Brain microvascular endothelial cell (primary cell): Measurements from ENCODE around the gene RPS2.
"Not testable (repeated sequence)": the region's sequence is repeated elsewhere in the genome, so short reads cannot be mapped to it uniquely, and the experiment has no call there.

Source experiments
- DNase-seq: peaks from one replicate; pipeline ENCODE4 v3.0.0-alpha.2; 2020
- H3K27ac ChIP-seq: fragments of 250-450 bp; sonication (Bioruptor Pico); 2 replicates; pipeline ENCODE4 v1.5.1; 2020; ENCODE audit warnings: mild to moderate bottlenecking, moderate library complexity
- H3K27me3 ChIP-seq: fragments of 250-450 bp; sonication (Bioruptor Pico); replicated peaks from 2 replicates; pipeline ENCODE4 v1.5.1; 2020; ENCODE audit warnings: mild to moderate bottlenecking
- H3K36me3 ChIP-seq: fragments of 250-450 bp; sonication (Bioruptor Pico); replicated peaks from 2 replicates; pipeline ENCODE4 v1.5.1; 2020; ENCODE audit warnings: mild to moderate bottlenecking
- H3K4me3 ChIP-seq: 2 replicates; pipeline ENCODE4 v1.5.1; 2011; ENCODE audit warnings: low read depth, mild to moderate bottlenecking, control low read depth, low read length, moderate library complexity
- in situ Hi-C: cut with HindIII; loops from 2 replicates; pipeline ENCODE4 v1.10.0; 2017; ENCODE audit warnings: low sequenced_read_pairs, low pct_ligation_motif_present
- TF ChIP-seq, protein P1 (sequence below): IDR thresholded peaks from 2 replicates; pipeline ENCODE4 v1.5.1; 2011; ENCODE audit warnings: low read depth, mild to moderate bottlenecking, moderate library complexity, low read length, control low read depth, inconsistent platforms; ENCODE audit errors: missing control alignments

Gene RPS2

DNA sequence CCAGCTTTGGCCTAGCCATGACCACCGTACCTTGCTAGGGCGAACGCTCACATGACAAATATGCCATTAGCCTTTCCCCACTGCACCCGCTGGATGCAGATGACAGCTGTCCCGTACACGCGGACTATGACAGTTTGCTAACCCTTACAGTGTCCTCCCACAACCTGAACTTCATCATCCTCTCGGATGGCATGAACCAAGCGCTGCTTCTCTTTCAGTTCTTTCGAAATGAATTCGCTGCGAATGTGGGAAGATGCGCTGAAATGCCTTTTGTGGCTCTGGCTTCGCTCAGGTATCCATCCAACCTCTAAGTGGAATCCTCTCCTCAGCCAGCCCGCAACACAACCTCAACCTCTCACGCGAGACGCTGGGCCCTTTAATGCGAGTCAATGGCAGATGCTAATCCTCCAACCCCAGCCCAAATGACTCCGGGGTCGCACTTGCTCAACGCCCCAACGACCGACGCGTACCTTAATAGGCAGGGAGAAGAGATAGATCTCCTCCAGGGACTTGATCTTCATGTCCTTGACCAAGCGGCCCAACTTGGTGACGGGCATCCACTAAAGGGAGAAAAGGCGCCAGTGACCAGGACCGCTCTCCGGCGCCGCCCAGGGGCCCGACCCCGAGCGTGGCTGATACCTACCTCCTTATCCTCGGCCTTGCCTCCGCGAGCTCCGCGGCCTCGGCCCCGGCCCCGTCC is 670 bp downstream of the RPS2 start:
- peak overlapping the region; percentile 88 for H3K27ac ChIP-seq
- H3K27me3 ChIP-seq = no peaks in the 10 kb centered on the region
- peak overlapping the region; percentile 93 for H3K4me3 ChIP-seq
- peaks cover 32% of the 10 kb centered on the region for H3K36me3 ChIP-seq
- in situ Hi-C loops = no loop called here
- no peak for DNase-seq
- TF ChIP-seq, protein P1, sequence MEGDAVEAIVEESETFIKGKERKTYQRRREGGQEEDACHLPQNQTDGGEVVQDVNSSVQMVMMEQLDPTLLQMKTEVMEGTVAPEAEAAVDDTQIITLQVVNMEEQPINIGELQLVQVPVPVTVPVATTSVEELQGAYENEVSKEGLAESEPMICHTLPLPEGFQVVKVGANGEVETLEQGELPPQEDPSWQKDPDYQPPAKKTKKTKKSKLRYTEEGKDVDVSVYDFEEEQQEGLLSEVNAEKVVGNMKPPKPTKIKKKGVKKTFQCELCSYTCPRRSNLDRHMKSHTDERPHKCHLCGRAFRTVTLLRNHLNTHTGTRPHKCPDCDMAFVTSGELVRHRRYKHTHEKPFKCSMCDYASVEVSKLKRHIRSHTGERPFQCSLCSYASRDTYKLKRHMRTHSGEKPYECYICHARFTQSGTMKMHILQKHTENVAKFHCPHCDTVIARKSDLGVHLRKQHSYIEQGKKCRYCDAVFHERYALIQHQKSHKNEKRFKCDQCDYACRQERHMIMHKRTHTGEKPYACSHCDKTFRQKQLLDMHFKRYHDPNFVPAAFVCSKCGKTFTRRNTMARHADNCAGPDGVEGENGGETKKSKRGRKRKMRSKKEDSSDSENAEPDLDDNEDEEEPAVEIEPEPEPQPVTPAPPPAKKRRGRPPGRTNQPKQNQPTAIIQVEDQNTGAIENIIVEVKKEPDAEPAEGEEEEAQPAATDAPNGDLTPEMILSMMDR = peak; percentile 3

DNA sequence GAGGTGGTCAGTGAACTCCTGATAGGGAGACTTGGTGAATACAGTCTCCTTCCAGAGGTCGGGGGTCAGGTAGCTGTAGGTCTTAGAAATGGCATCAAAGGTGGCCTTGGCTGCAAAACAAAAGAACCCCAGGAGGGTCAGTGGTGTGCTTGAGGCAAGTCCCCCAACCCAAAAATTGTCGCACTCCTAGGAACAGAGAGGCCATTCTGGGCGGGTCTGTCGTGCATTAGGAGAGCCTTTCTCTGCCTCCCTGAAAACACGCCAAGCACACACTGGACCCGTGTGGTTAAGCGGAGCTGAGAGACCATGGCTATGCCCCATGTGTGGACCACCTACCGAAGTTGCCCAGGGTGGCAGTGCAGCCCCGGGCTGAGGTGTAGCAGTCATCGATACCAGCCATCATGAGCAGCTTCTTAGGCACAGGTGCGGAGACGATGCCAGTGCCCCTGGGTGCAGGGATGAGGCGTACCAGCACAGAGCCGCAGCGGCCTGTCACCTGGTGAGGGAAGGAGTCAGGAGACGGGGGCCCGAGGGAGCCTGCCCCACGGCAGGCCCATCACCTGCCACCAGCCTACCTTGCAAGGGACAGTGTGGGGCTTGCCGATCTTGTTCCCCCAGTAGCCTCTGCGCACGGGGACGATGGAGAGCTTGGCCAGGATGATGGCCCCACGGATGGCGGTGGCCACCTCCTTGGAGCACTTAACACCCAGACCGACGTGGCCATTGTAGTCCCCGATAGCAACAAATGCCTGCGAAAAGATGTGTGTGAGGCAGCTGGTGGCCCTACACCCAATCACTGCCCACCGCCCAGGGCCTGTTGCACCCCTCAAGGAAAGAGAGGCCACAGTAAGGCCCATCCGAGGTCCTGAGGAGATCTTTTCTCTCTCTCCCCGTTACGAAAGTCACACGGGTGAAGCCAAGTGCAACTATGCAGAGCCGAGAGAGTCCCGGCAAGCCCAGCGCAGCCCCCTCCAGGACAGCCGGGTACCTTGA is 2.2 kb downstream of the RPS2 start:
- DNase-seq, H3K27me3 ChIP-seq, in situ Hi-C loops: not testable (repeated sequence)
- H3K4me3 ChIP-seq = peak overlapping the region; percentile 93
- H3K27ac ChIP-seq = peak overlapping the region; percentile 88
- peaks cover 32% of the 10 kb centered on the region for H3K36me3 ChIP-seq

DNA sequence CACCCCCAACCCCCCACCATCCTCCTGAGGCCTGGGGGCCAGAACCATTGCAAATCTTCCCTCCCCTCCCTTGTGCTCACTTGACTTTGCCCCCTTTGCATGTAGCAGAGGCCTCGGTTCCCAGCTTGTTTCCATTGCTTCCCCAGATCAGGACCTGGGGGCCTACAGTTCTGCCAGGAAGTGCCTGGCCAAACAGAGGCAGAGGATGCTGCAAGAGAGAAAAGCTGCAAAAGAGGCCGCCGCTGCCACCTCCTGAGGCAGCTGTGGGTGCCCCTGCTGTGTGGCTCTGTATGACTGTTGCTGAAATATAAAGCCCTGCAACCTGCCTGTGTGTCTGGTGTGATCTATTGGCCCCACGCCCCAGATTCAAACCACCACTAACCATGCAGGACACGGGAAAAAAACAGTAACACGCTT is 3.0 kb downstream of the RPS2 start:
- H3K27ac ChIP-seq = no peak overlapping the region
- H3K4me3 ChIP-seq = no peak overlapping the region
- DNase-seq = no peak
- H3K36me3 ChIP-seq = peaks cover 32% of the 10 kb centered on the region
- TF ChIP-seq, protein P1 = no peak
- in situ Hi-C loops = no loop called here
- H3K27me3 ChIP-seq = no peaks in the 10 kb centered on the region

DNA sequence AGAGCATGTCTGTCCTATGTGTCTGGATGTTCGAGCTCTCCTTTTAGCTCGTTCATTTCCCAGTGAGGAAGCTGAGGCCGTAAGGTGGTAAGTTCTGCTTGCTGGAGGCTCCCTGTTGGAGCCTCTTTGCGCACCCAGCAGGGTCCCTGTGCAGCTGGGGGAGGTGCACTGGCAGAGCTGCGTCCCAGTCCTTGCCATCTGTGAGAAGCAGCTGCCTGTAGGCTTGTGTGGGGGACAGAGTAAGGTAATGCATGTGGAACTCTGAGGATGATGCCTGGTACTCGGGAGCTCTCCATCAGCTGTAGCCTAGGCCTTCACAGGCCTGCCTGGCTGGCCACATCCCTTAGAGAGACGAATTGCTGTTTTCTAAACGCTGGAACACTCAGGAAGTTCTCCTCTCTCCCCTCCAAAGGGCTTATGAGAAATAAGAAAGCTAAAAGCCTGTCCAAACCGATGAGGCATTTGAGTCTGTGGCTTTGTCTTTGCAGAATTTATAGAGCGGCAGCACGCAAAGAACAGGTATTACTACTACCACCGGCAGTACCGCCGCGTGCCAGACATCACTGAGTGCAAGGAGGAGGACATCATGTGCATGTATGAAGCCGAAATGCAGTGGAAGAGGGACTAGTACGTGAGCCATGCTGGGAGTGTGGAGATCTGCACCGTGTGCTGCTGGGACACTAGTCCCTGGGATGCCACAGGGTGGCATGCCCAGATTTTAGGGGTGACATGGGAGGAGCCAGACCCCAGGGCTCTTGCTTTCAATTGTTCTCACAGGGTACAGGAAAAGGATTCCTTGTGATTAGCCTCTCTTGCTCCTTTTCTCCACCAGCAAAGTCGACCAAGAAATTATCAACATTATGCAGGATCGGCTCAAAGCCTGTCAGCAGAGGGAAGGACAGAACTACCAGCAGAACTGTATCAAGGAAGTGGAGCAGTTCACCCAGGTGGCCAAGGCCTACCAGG is 3.7 kb downstream of the RPS2 start:
- Histone ChIP-seq H3K27ac (no peak overlapping the region), H3K27me3 (no peaks in the 10 kb centered on the region), H3K36me3 (peaks cover 32% of the 10 kb centered on the region), H3K4me3 (peak overlapping the region; percentile 88)
- in situ Hi-C loops = no loop called here
- TF ChIP-seq, protein P1 = no peak
- DNase-seq = no peak

DNA sequence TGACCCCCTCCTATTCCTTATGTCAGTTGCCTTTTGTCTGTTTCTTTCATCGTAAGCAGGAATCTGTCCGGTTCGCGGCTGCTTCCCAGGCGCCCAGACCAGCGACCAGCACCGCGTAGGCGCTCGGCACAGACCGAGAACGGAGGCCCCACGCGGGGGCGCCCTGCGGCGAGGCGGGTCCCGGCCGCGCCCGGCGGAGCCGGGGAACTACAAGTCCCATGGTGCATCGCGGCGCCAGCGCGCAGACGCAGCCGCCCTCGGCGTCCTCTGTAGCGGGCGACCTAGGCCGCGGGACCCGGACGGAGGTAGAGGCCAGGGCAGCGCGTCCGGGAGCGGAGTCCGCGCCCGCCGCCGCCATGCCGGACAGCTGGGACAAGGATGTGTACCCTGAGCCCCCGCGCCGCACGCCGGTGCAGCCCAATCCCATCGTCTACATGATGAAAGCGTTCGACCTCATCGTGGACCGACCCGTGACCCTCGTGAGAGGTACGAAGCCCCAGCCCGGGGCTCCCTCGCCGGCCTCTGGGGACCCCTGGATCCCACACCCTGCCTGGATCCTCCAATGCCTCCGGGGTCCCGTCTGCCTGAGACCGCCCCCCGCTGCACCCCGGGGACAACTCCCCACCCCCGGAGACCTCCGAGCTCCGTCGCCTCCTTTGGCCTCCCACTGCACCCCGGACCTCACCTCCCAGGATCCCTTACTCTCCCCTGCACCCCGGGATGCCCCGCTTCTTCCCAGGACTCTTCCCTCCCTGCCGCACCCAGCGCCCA is 5.2 kb downstream of the RPS2 start, which contains the start of gene NDUFB10:
TSS of gene NDUFB10 (plus strand) at position 270 of the 771 bp plus-strand sequence. CDS start at position 357, 87 bp downstream.
- H3K36me3 ChIP-seq = peaks cover 32% of the 10 kb centered on the region
- in situ Hi-C loops = no loop called here
- H3K27ac ChIP-seq = peak within 1 kb of the TSS; percentile 24
- DNase-seq = peak; percentile 78
- H3K4me3 ChIP-seq = peak within 1 kb of the TSS; percentile 88
- H3K27me3 ChIP-seq = no peaks in the 10 kb centered on the region
- TF ChIP-seq, protein P1 = peak; percentile 46
